ENCODE data around the gene TMEM100.

The TMEM100 gene

GRCh38 chr17:55750750-55751657 is 28.3 kb upstream of the TMEM100 start, which contains the start of gene PCTP:
Gene PCTP (plus strand): TSS chr17:55751051. CDS start chr17:55751104, 53 bp downstream.
- peaks cover 3% of the 10 kb centered on the region for H3K36me3 Mint-ChIP-seq
- peaks cover 17% of the 10 kb centered on the region for H3K4me1 Mint-ChIP-seq (ENCODE audit: low read depth)
- peaks cover 7% of the 10 kb centered on the region for H3K27me3 Mint-ChIP-seq
- peak within 1 kb of the TSS; percentile 88 for H3K4me3 Mint-ChIP-seq
- no peak within 1 kb of the TSS for H3K27ac Mint-ChIP-seq
- H3K9me3 Mint-ChIP-seq (ENCODE audit: low read depth) = no peaks in the 10 kb centered on the region

DNA sequence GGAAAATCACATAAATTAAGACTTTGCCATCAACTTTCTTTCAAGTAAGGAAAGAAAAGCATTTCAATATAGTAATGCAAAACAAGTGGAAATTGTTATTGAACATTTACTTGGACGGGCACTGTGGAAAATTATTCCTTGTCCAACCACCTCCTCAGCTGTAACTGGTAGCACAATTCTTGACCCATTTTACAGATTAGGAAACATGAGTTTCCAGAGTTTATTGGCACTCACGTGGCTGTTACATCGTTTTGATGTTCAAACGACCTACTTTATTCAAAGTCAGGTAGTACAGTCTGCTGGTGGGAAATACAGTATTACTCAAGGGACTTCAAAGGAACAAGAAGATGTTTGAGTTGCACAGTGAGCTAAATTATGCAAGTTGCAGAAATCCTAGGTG is 27.3 kb upstream of the TMEM100 start:
- peaks cover 7% of the 10 kb centered on the region for H3K27me3 Mint-ChIP-seq
- H3K27ac Mint-ChIP-seq = no peak overlapping the region
- H3K36me3 Mint-ChIP-seq = peaks cover 3% of the 10 kb centered on the region
- no peaks in the 10 kb centered on the region for H3K9me3 Mint-ChIP-seq (ENCODE audit: low read depth)
- H3K4me1 Mint-ChIP-seq (ENCODE audit: low read depth) = peaks cover 17% of the 10 kb centered on the region
- peak overlapping the region; percentile 88 for H3K4me3 Mint-ChIP-seq

GRCh38 chr17:55748841-55749240 is 26.2 kb upstream of the TMEM100 start:
- Mint-ChIP-seq H3K36me3 (peaks cover 3% of the 10 kb centered on the region), H3K4me1 (ENCODE audit: low read depth) (peaks cover 17% of the 10 kb centered on the region), H3K4me3 (no peak overlapping the region), H3K27ac (no peak overlapping the region), H3K27me3 (peaks cover 7% of the 10 kb centered on the region), H3K9me3 (ENCODE audit: low read depth) (no peaks in the 10 kb centered on the region)

DNA sequence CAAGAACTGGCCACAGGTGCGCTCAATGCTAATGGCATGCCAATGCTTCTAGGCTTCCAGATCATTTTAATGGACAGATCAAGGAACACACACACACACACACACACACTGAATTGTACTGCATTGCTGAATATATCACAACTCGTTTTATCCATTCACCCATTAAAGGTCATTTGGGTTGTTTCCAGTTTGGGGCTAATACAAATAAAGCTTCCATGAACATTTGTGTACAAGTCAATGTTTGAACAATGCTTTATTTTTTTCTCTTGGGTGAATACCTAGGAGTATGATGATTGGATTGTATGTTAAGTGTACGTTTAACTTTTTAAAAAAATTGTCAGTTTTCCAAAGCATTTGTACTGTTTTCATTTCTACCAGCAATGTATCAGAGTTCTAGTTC is 24.5 kb upstream of the TMEM100 start:
- H3K27ac Mint-ChIP-seq = no peak overlapping the region
- no peak overlapping the region for H3K4me3 Mint-ChIP-seq
- H3K4me1 Mint-ChIP-seq (ENCODE audit: low read depth) = peaks cover 13% of the 10 kb centered on the region
- H3K36me3 Mint-ChIP-seq = no peaks in the 10 kb centered on the region
- H3K9me3 Mint-ChIP-seq (ENCODE audit: low read depth) = no peaks in the 10 kb centered on the region
- peaks cover 13% of the 10 kb centered on the region for H3K27me3 Mint-ChIP-seq

GRCh38 chr17:55746466-55746865 is 23.8 kb upstream of the TMEM100 start:
- H3K27me3 Mint-ChIP-seq = peaks cover 14% of the 10 kb centered on the region
- H3K36me3 Mint-ChIP-seq = no peaks in the 10 kb centered on the region
- H3K9me3 Mint-ChIP-seq (ENCODE audit: low read depth) = no peaks in the 10 kb centered on the region
- no peak overlapping the region for H3K27ac Mint-ChIP-seq
- H3K4me3 Mint-ChIP-seq = no peak overlapping the region
- H3K4me1 Mint-ChIP-seq (ENCODE audit: low read depth) = peaks cover 8% of the 10 kb centered on the region

DNA sequence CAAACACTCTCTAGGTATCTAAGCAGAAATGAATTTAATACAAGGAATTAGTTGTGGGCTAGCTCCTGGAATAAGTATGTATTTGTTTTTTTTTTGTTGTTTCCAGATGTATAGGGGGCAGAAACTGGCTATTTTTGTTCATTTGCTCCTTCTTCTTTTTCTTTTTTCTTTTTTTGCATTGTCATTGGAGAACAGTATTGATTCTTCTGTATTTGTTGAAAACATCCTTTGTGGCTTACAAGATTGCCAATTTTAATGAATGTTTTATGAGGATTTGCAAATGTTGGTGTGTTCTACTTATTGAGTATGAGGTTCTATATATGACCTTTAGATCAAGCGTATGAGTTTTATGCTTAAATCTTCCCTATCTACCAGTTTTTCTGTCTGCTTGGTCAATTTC is 22.6 kb upstream of the TMEM100 start:
- Mint-ChIP-seq H3K27ac (no peak overlapping the region), H3K36me3 (no peaks in the 10 kb centered on the region), H3K4me1 (ENCODE audit: low read depth) (peaks cover under 1% of the 10 kb centered on the region), H3K27me3 (peaks cover 14% of the 10 kb centered on the region), H3K9me3 (ENCODE audit: low read depth) (no peaks in the 10 kb centered on the region), H3K4me3 (no peak overlapping the region)

GRCh38 chr17:55743103-55743679 is 20.5 kb upstream of the TMEM100 start:
- H3K4me3 Mint-ChIP-seq = no peak overlapping the region
- H3K27ac Mint-ChIP-seq = no peak overlapping the region
- H3K9me3 Mint-ChIP-seq (ENCODE audit: low read depth) = no peaks in the 10 kb centered on the region
- no peaks in the 10 kb centered on the region for H3K4me1 Mint-ChIP-seq (ENCODE audit: low read depth)
- H3K27me3 Mint-ChIP-seq = peaks cover 13% of the 10 kb centered on the region
- no peaks in the 10 kb centered on the region for H3K36me3 Mint-ChIP-seq

DNA sequence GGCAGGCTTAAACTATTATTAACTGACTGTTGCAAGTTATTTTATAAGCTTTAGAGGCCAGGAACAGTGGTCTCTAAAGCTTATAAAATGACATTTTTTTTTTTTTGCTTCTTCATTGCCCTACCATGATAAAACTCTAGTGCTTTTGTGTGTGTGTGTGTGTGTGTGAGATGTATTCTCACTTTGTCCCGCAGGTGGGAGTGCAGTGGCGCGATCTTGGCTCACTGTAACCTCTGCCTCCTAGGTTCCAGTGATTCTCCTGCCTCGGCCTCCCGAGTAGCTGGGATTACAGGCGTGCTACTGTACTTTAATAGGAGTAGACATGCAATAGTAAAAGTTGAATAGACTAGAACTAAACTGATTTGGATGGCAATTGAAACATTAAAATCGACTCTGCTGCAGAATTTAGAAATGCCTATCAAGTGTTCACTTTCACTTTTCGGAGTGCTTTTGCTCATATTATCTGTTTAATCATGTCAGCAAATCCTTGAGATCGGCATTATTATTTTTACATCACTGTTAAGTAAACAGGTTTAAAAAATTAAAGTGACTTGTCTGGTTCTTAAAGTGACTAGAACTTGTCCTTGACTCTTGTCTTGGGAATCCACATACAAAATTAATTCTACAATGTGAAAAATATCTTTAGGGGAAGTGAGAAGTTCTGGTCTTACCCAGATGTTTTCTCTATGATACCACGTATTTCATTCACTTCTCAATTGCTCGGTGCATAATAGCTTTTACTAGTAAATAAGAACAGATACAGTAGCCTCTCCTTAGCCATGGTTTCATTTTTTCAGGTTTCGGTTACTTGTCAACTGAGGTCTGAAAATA is 19.8 kb upstream of the TMEM100 start:
- Mint-ChIP-seq H3K4me3 (no peak overlapping the region), H3K4me1 (ENCODE audit: low read depth) (no peaks in the 10 kb centered on the region), H3K27ac (no peak overlapping the region), H3K36me3 (no peaks in the 10 kb centered on the region), H3K9me3 (ENCODE audit: low read depth) (no peaks in the 10 kb centered on the region), H3K27me3 (peaks cover 14% of the 10 kb centered on the region)

- Mint-ChIP-seq H3K4me3 (no peak overlapping the region), H3K36me3 (no peaks in the 10 kb centered on the region)
Observed at GRCh38 chr17:55741356-55741700, 18.7 kb upstream of the TMEM100 start.

GRCh38 chr17:55740511-55741355 is 18.1 kb upstream of the TMEM100 start:
- Mint-ChIP-seq H3K27me3 (peaks cover 13% of the 10 kb centered on the region), H3K4me3 (no peak overlapping the region), H3K27ac (no peak overlapping the region), H3K9me3 (ENCODE audit: low read depth) (no peaks in the 10 kb centered on the region), H3K36me3 (no peaks in the 10 kb centered on the region), H3K4me1 (ENCODE audit: low read depth) (peaks cover 2% of the 10 kb centered on the region)

More at GRCh38 chr17:55741356-55741700, 18.7 kb upstream of the TMEM100 start:
- Mint-ChIP-seq H3K27ac (no peak overlapping the region), H3K9me3 (ENCODE audit: low read depth) (no peaks in the 10 kb centered on the region), H3K27me3 (peaks cover 12% of the 10 kb centered on the region), H3K4me1 (ENCODE audit: low read depth) (no peaks in the 10 kb centered on the region)

DNA sequence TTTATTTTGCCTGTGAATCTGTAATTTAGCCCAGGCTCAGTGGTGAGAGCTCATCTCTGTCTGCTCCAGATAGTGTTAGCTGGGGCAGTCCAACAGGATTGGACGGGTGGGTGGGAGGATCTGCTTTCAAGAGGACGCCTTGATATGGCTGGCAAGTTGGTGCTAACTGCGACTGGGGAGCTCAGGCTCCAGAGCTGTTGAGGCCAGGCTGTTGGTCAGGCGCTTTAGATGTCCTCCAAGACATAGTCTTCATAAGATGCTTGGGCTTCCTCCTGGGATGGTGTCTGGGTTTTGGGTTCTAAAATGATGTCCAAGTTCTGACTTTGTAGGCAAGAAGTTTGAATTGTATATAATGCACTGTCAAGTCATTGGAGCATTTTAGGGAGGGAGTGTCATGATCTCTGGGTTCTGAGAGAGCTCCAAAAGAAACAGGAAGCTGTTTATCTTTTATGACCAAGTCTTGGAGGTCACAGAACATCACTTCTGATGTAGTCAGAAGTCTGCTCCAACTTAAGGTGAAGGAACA is 15.4 kb upstream of the TMEM100 start:
- Mint-ChIP-seq H3K9me3 (ENCODE audit: low read depth) (no peaks in the 10 kb centered on the region), H3K36me3 (no peaks in the 10 kb centered on the region), H3K4me1 (ENCODE audit: low read depth) (peaks cover 19% of the 10 kb centered on the region), H3K27me3 (peaks cover 12% of the 10 kb centered on the region), H3K27ac (no peak overlapping the region), H3K4me3 (no peak overlapping the region)

DNA sequence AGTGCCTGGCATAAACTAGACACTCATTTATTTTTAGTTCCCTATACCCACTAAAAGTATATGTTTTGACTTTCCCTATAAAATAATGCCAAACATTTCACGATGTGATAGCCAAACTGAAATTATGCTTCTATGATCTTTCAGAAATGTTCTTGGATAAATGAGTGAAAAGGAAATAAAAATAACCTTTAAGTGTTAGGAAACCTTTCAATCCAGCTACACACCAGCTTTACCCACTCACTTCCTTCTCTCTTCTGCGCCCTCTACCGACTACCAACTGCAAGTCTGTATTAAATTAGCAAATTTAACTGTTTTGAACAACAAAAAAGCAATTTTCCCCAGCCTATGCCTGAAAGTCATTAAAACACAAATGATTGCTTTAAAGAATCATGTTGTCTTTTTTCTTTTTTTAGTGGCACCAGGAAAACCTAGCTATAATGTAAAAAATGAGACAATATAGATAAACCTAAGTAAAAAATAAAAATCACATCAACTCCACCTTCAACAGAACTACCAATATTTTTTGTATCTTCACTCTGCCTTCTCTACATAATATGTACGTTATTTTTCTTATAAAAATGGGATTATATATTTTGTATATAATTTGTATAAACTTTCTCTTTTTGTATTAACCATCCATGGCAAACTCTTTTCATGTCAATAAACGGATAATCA is 13.2 kb upstream of the TMEM100 start:
- Mint-ChIP-seq H3K36me3 (no peaks in the 10 kb centered on the region), H3K27me3 (peaks cover 13% of the 10 kb centered on the region), H3K4me1 (ENCODE audit: low read depth) (peaks cover 19% of the 10 kb centered on the region), H3K9me3 (ENCODE audit: low read depth) (no peaks in the 10 kb centered on the region), H3K27ac (no peak overlapping the region), H3K4me3 (no peak overlapping the region)

DNA sequence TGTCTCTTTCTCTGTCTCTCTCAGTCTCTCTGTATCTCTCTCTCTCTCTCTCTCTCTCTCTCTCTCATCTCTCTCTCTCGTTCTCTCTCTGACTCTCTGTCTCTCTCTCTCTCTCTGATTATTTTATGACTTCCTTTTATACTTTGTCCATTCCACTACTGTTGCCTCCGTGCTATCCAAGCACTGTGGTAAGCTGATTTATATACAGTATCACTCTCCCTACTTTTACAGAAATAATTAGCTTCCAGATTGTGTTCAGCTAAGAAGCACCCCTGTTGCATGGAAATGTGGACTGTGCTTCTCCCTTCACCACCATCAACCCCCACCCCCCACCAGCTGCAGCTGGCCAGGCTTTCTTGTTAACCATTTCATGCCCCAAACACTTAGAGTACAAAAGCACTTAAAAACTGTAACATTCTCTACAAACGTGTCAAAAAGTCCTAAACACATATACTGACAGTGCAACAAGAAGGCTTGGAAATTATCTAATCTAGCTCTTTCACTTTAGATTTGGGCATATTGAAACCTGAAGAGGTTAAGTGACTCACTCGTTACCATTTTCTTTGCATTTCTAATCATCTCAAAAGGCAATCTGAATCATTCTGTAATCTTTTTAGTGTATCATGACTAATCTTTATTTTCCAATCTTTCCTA is 11.6 kb upstream of the TMEM100 start:
- H3K4me3 Mint-ChIP-seq = peak overlapping the region; percentile 33
- peaks cover 13% of the 10 kb centered on the region for H3K27me3 Mint-ChIP-seq
- peaks cover 19% of the 10 kb centered on the region for H3K4me1 Mint-ChIP-seq (ENCODE audit: low read depth)

More for the DNA sequence above, 11.6 kb upstream of the TMEM100 start:
- Mint-ChIP-seq H3K27ac (peak overlapping the region; percentile 80), H3K9me3 (ENCODE audit: low read depth) (no peaks in the 10 kb centered on the region), H3K36me3 (no peaks in the 10 kb centered on the region)

Data from activated naive CD8-positive, alpha-beta T cell (primary cell).